ENCODE measurements around the gene FHOD3. TPM values are rescaled to one million over a fixed set of nuclear protein-coding genes. Genes with fewer than 3 reads are reported as not detected.

FHOD3 gene
- total RNA-seq, 1 donor from 2014 or later = 5.9 TPM

GRCh38 chr18:36594621-36595020 lies 297.1 kb downstream of the FHOD3 start:
- Mint-ChIP-seq H3K9me3 (ENCODE audit: unreplicated experiment) (peaks cover 6% of the 10 kb centered on the region), H3K4me3 (ENCODE audit: unreplicated experiment) (no peak overlapping the region), H3K36me3 (ENCODE audit: low read depth, unreplicated experiment) (peaks cover 2% of the 10 kb centered on the region), H3K4me1 (ENCODE audit: low read depth, unreplicated experiment) (peaks cover 20% of the 10 kb centered on the region), H3K27me3 (ENCODE audit: low read depth, unreplicated experiment) (peaks cover 6% of the 10 kb centered on the region), H3K27ac (ENCODE audit: unreplicated experiment) (no peak overlapping the region)
- Histone ChIP-seq H3K27me3 (ENCODE audit: insufficient read depth, low read length) (no peaks in the 10 kb centered on the region), H3K27ac (ENCODE audit: low read depth, low read length) (no peak overlapping the region), H4K20me1 (ENCODE audit: insufficient read depth, low read length) (no peaks in the 10 kb centered on the region), H3K79me2 (ENCODE audit: insufficient read depth, low read length) (no peaks in the 10 kb centered on the region), H3K4me2 (ENCODE audit: low read length) (no peak overlapping the region), H3K4me3 (ENCODE audit: insufficient read depth, low read depth, low read length) (no peak overlapping the region), H2AFZ (ENCODE audit: low read depth, low read length) (no peak overlapping the region), H3K9ac (ENCODE audit: low read length) (no peak overlapping the region), H3K36me3 (ENCODE audit: insufficient read depth, low read length) (no peaks in the 10 kb centered on the region), H3K4me1 (ENCODE audit: insufficient read depth, low read length) (peaks cover 27% of the 10 kb centered on the region), H3K9me3 (ENCODE audit: insufficient read depth, low read depth, low read length) (no peaks in the 10 kb centered on the region)
- no peak for TF ChIP-seq EZH2 (IDR thresholded peaks at IDR 0.05; ENCODE audit: insufficient read depth, low read length)
- TF ChIP-seq CTCF (IDR thresholded peaks at IDR 0.05; ENCODE audit: insufficient read depth, low read depth, low read length) = no peak
- FAIRE-seq = no peak
- no peak for DNase-seq (ENCODE audit: low read depth)

- Histone ChIP-seq H3K36me3 (ENCODE audit: insufficient read depth, low read length) (no peaks in the 10 kb centered on the region), H3K9me3 (ENCODE audit: insufficient read depth, low read depth, low read length) (no peaks in the 10 kb centered on the region), H3K79me2 (ENCODE audit: insufficient read depth, low read length) (no peaks in the 10 kb centered on the region), H3K9ac (ENCODE audit: low read length) (no peak overlapping the region), H2AFZ (ENCODE audit: low read depth, low read length) (no peak overlapping the region), H3K27me3 (ENCODE audit: insufficient read depth, low read length) (no peaks in the 10 kb centered on the region), H3K4me2 (ENCODE audit: low read length) (no peak overlapping the region), H3K4me1 (ENCODE audit: insufficient read depth, low read length) (peaks cover 21% of the 10 kb centered on the region), H3K27ac (ENCODE audit: low read depth, low read length) (no peak overlapping the region), H4K20me1 (ENCODE audit: insufficient read depth, low read length) (no peaks in the 10 kb centered on the region), H3K4me3 (ENCODE audit: insufficient read depth, low read depth, low read length) (no peak overlapping the region)
- H3K27ac Mint-ChIP-seq (ENCODE audit: unreplicated experiment) = no peak overlapping the region
- no peak overlapping the region for H3K4me3 Mint-ChIP-seq (ENCODE audit: unreplicated experiment)
- DNase-seq (ENCODE audit: low read depth) (no peak), FAIRE-seq (no peak)
- peaks cover 6% of the 10 kb centered on the region for H3K9me3 Mint-ChIP-seq (ENCODE audit: unreplicated experiment)
- peaks cover 2% of the 10 kb centered on the region for H3K36me3 Mint-ChIP-seq (ENCODE audit: low read depth, unreplicated experiment)
- peaks cover 6% of the 10 kb centered on the region for H3K27me3 Mint-ChIP-seq (ENCODE audit: low read depth, unreplicated experiment)
- H3K4me1 Mint-ChIP-seq (ENCODE audit: low read depth, unreplicated experiment) = peaks cover 13% of the 10 kb centered on the region
- no peak for TF ChIP-seq EZH2 (IDR thresholded peaks at IDR 0.05; ENCODE audit: insufficient read depth, low read length)
- no peak for TF ChIP-seq CTCF (IDR thresholded peaks at IDR 0.05; ENCODE audit: insufficient read depth, low read depth, low read length)
Observed at GRCh38 chr18:36595046-36595817, 297.7 kb downstream of the FHOD3 start.

GRCh38 chr18:36595818-36596215 lies 298.3 kb downstream of the FHOD3 start:
- Histone ChIP-seq H3K4me3 (ENCODE audit: insufficient read depth, low read depth, low read length) (no peak overlapping the region), H3K27ac (ENCODE audit: low read depth, low read length) (no peak overlapping the region), H3K9ac (ENCODE audit: low read length) (no peak overlapping the region), H3K27me3 (ENCODE audit: insufficient read depth, low read length) (no peaks in the 10 kb centered on the region), H3K9me3 (ENCODE audit: insufficient read depth, low read depth, low read length) (no peaks in the 10 kb centered on the region), H3K4me1 (ENCODE audit: insufficient read depth, low read length) (peaks cover 19% of the 10 kb centered on the region), H3K79me2 (ENCODE audit: insufficient read depth, low read length) (no peaks in the 10 kb centered on the region), H2AFZ (ENCODE audit: low read depth, low read length) (no peak overlapping the region), H4K20me1 (ENCODE audit: insufficient read depth, low read length) (no peaks in the 10 kb centered on the region), H3K4me2 (ENCODE audit: low read length) (no peak overlapping the region), H3K36me3 (ENCODE audit: insufficient read depth, low read length) (no peaks in the 10 kb centered on the region)
- TF ChIP-seq CTCF (IDR thresholded peaks at IDR 0.05; ENCODE audit: insufficient read depth, low read depth, low read length) (no peak), EZH2 (IDR thresholded peaks at IDR 0.05; ENCODE audit: insufficient read depth, low read length) (no peak)
- FAIRE-seq (no peak), DNase-seq (ENCODE audit: low read depth) (no peak)
- peaks cover 6% of the 10 kb centered on the region for H3K9me3 Mint-ChIP-seq (ENCODE audit: unreplicated experiment)
- peaks cover 3% of the 10 kb centered on the region for H3K36me3 Mint-ChIP-seq (ENCODE audit: low read depth, unreplicated experiment)
- no peak overlapping the region for H3K4me3 Mint-ChIP-seq (ENCODE audit: unreplicated experiment)
- peaks cover 6% of the 10 kb centered on the region for H3K27me3 Mint-ChIP-seq (ENCODE audit: low read depth, unreplicated experiment)
- no peak overlapping the region for H3K27ac Mint-ChIP-seq (ENCODE audit: unreplicated experiment)
- H3K4me1 Mint-ChIP-seq (ENCODE audit: low read depth, unreplicated experiment) = peaks cover 9% of the 10 kb centered on the region
